Measurements from ENCODE around the gene NFIC.

- no peak for TF ChIP-seq POLR2A (IDR thresholded peaks at IDR 0.05)
- peak in 2 of 3 experiments; percentile 42 to 50 for TF ChIP-seq CTCF (IDR thresholded peaks at IDR 0.05)
Measured at GRCh38 chr19:3440082-3440481, 73.7 kb downstream of the NFIC start.
